GM19468 (cell line): ENCODE measurements around the gene PTGER1.

ENCODE experiments used
- ATAC-seq: cut with Tn5 transposase; IDR thresholded peaks from one replicate; pipeline ENCODE4 v1.9.1; 2021; ENCODE audit warnings: mild to moderate bottlenecking, moderate library complexity, moderate number of reproducible peaks; ENCODE audit not compliant: unreplicated experiment; ENCODE audit errors: extremely low read depth

Gene PTGER1

DNA sequence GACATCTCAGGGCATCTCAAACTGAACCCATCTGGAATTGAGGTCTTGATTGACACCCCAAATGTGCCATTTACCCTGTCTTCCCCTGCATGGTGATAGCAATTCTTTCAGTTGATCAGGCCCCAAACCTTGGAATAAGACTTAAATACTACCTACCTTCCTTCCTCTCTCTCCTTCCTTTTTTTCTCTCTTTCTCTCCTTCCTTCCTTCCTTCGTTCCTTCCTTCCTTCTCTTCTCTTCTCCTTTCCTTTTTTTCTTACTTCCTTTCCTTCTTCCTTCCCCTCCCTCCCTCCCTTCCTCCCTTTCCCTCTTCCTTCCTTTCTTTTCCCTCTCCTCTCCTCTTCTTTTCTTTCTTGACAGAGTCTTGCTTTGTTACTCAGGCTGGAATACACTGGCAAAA is 28.1 kb upstream of the PTGER1 start:
- ATAC-seq = no peak

- ATAC-seq = no peak
Observed at GRCh38 chr19:14502334-14503092, 27.4 kb upstream of the PTGER1 start.

- ATAC-seq = no peak
Observed at GRCh38 chr19:14497228-14497921, 22.2 kb upstream of the PTGER1 start.

GRCh38 chr19:14496834-14497227 is 21.7 kb upstream of the PTGER1 start:
- ATAC-seq = no peak

GRCh38 chr19:14496029-14496833 is 21.1 kb upstream of the PTGER1 start, which contains the start of gene GIPC1:
Gene GIPC1 (minus strand): TSS chr19:14496127. CDS start chr19:14482976, 13,151 bp downstream.
- peak; percentile 52 for ATAC-seq

- ATAC-seq = no peak
Observed at GRCh38 chr19:14495672-14496028, 20.5 kb upstream of the PTGER1 start.

- ATAC-seq = no peak
Observed at GRCh38 chr19:14494910-14495671, 19.9 kb upstream of the PTGER1 start.

DNA sequence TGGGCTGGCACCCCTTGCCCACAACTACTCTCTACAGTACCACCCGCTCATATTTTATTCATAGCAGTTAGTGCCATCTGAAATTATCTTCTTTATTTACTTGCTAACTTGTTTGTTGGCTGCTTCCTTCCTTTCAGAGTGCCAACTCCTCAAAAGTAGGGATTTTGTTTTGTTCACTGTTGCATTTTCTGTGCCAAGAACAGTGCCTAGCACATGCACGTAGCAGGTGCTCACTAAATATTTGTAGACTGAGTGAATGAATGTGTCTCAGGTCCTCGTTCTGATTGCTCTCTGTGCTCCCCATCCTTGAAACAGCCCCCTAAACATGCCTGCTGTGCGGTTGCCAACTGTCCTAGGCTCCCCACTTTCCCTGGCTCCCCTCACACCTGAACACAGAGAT is 19.3 kb upstream of the PTGER1 start:
- ATAC-seq = no peak

- no peak for ATAC-seq
Observed at GRCh38 chr19:14492756-14493337, 17.7 kb upstream of the PTGER1 start.

GRCh38 chr19:14487370-14488125 is 12.4 kb upstream of the PTGER1 start:
- no peak for ATAC-seq

DNA sequence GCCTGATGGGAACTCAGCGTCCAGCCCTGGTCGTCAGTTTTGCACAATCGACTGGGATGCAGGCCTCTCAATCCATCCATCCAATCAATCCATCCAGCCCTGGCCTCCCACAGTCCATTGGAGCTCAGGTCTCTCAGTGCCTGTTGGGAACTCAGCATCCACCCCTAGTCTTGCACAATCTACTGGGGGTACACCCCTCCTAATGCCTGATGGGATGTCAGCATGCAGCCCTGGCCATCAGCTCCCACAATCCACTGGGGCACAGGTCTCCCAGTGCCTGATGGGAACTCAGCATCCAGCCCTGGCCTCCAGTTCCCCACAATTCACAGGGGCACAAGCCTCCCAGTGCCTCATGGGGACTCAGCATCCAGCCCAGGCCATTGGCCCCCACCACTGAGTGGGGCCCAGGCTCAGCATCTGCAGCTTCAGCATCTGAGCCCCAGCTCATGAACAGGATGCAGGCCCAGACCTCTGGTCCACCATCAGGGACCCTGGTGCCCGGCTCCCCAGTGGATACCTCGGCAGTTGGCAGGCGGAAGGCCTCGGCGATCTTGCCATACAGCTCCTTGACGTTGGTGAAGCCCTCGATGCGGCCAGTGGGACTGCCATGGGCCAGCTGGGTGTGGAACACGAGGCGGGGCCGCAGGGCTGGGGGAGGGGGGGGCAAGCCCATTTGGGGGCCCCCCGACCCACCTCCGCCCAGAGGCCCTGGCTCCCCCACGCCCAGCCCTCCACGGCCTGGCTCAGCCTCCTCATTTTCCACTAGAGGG is 7.2 kb upstream of the PTGER1 start:
- ATAC-seq = no peak

DNA sequence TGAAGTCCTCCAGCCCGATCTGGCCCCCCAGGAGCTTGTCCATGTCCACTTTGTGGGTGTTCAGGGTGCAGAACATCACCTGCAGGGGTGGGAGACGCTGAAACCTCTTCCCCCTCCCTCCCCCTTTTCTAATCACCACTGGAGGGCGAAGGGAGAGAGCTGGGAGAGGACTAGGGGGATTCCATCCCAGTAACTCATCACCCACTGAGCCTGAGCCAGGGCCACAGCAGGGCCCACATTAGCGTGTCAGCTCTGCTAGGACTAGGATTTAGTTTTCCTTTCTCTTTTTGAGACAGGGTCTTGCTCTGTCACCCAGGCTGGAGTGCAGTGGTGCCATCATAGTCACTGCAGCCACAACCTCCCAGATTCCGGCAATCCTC is 5.5 kb upstream of the PTGER1 start:
- ATAC-seq = no peak

DNA sequence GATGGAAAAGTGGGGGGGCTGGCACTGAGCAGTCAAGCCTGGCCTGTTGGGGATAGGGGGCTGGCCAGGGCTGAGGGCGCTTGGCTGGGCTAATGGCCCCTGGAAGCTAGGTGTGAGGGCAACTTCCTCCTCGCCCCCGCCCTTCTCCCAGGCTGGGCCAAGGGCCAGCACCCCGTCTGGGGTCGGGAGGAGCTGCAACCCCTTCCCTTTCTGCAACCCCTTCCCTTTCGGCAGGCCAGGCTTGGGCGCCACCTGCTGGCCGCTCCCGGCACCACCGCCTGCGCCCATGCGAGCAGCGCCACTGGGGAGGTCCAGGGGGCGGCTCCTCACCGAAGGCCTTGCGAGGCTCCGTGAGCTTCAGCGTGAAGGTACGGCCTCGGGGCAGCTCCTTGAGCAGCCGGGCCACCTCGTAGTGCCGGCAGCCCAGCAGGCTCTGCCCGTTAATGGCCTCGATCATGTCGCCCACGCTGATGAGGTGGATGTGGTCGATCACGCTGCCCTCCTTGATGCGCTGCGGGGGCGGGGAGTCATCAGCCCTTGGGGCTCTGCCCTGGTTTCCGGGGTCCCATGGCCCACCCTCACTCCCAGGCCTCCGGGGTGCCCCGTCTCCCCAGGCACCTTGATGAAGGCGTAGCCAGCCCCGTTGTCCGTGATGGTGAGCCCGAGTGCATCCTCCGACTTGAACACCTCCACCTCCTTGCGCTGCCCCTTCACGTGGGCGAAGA is 5.0 kb upstream of the PTGER1 start:
- ATAC-seq = no peak

GRCh38 chr19:14479309-14479974 is 4.3 kb upstream of the PTGER1 start:
- no peak for ATAC-seq

- ATAC-seq = no peak
Observed at GRCh38 chr19:14478113-14478545, 3.0 kb upstream of the PTGER1 start.

DNA sequence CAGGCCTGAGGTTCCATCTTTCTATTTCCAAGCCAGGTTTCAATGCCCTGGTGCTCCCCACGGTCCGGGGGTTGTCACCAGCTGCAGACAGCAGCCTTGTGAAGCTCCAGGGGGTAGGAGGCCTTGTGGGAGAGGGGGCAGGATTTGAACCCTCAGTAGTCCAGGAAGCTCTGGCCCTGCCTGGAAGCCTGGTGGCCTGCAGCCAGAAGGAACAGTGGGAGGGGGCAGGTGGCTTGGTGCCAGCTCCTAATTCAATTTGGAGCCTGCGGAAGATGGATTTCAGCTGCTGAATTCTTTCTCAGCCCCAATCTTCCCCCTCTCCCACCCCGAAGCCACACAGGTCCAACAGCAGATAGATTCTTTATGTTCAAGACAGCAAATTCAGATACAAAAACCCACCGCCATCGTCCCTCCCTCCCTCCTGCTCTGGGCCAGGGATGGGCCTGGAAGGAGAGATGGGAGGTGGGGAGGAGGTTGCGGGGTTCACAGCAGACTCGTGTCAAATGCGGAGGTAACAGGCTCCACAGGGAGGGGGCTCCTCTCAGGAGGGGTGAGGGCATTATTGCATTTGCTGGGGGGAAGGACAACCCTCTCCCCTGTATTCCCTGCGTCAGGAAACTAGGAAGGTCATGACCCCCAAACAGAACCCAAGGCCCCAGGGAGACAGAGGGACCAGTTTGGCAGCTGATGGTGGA is 2.4 kb upstream of the PTGER1 start:
- ATAC-seq = no peak
